Smooth muscle cell (in vitro differentiated cells): ENCODE measurements around the gene NUCB2. TPM values are rescaled to one million over a fixed set of nuclear protein-coding genes. Genes with fewer than 3 reads are reported as not detected.

ENCODE experiments used
- DNase-seq: peaks from one replicate; lab custom pipeline; 2025; ENCODE audit not compliant: unreplicated experiment; lab: John Stamatoyannopoulos, UW
- H2AFZ ChIP-seq: fragments of 200-600 bp; sonication (generic); 2 replicates; pipeline ENCODE4 v1.6.0; 2016; ENCODE audit warnings: antibody characterized with exemption, low read depth, mild to moderate bottlenecking
- H3F3A ChIP-seq: fragments of 200-600 bp; sonication (generic); 2 replicates; pipeline ENCODE4 v1.6.0; 2017; ENCODE audit warnings: antibody characterized with exemption, low read depth
- H3K27ac ChIP-seq: fragments of 200-600 bp; sonication (generic); 2 replicates; pipeline ENCODE4 v1.5.1; 2016; ENCODE audit warnings: low read depth, mild to moderate bottlenecking
- H3K27me3 ChIP-seq: fragments of 200-600 bp; sonication (generic); 2 replicates; pipeline ENCODE4 v1.6.1; 2016; ENCODE audit warnings: low read depth, mild to moderate bottlenecking
- H3K36me3 ChIP-seq: fragments of 200-600 bp; sonication (generic); 2 replicates; pipeline ENCODE4 v1.5.1; 2016; ENCODE audit warnings: low read depth
- H3K4me1 ChIP-seq: fragments of 200-600 bp; sonication (generic); 2 replicates; pipeline ENCODE4 v1.5.1; 2016; ENCODE audit warnings: low read depth
- H3K4me2 ChIP-seq: fragments of 200-600 bp; sonication (generic); 2 replicates; pipeline ENCODE4 v1.6.0; 2016; ENCODE audit warnings: mild to moderate bottlenecking
- H3K4me3 ChIP-seq: fragments of 200-600 bp; sonication (generic); 2 replicates; pipeline ENCODE4 v1.5.1; 2016; ENCODE audit warnings: mild to moderate bottlenecking
- H3K79me2 ChIP-seq: fragments of 200-600 bp; sonication (generic); 2 replicates; pipeline ENCODE4 v1.6.0; 2016; ENCODE audit warnings: low read depth, mild to moderate bottlenecking
- H3K9ac ChIP-seq: fragments of 200-600 bp; sonication (generic); 2 replicates; pipeline ENCODE4 v1.6.0; 2016; ENCODE audit warnings: low read depth
- H3K9me3 ChIP-seq: fragments of 200-600 bp; sonication (generic); replicated peaks from 2 replicates; pipeline ENCODE4 v1.5.1; 2016; ENCODE audit warnings: low read depth
- H4K20me1 ChIP-seq: fragments of 200-600 bp; sonication (generic); 2 replicates; pipeline ENCODE4 v1.6.0; 2016; ENCODE audit warnings: low read depth
- WGBS: methylation state at CpG from one replicate; pipeline ENCODE4 v1.1.7; 2016; ENCODE audit warnings: low lambda C conversion rate; 5-methylcytosine and 5-hydroxymethylcytosine counted together
- polyA plus RNA-seq: library from polyadenylated mRNA; unstranded; fragments of >200 nt; fragmentation: Nextera tagmentation; extraction: Ambion mirVana; gene quantifications from 2 replicates; pipeline ENCODE4 v1.2.1, GENCODE V29; 2016
- total RNA-seq: library from RNA; depleted of rRNA; stranded (reverse); fragments of >200 nt; gene quantifications from 2 replicates; pipeline ENCODE4 v1.2.3, GENCODE V29; 2014
- TF ChIP-seq, protein P1 (sequence below): fragments of 200-600 bp; sonication (generic); IDR thresholded peaks from 2 replicates; pipeline ENCODE4 v1.5.1; 2017; ENCODE audit warnings: borderline replicate concordance, mild to moderate bottlenecking, antibody characterized with exemption; ENCODE audit not compliant: insufficient read depth, poor library complexity, severe bottlenecking

NUCB2 gene
- total and polyA plus RNA-seq, 2 experiments from 2014 or later: 91.2 to 177 TPM

DNA sequence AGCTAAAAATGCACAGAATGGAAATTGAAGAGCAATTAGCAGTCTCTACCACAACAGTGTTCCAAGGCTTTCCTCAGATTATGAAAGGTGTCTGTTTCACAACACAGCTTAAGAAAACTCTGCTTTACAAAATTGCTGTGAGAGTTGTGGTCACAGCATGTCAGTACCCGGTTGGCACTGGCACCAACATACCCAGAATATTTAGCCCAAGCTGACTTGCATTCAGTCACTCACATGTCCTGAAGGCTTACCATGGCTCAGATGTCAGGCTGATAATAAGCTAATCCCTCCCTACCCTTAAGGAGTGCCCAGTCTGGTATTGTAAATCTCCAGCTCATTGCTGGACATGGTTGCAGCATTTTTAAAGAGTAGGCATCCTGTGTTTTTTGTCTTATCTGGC, 90.0 kb downstream of the NUCB2 start:
- Histone ChIP-seq H3K36me3 (peaks cover 23% of the 10 kb centered on the region), H3K9ac (no peak overlapping the region), H3K4me2 (no peak overlapping the region), H3K27me3 (no peaks in the 10 kb centered on the region), H4K20me1 (no peaks in the 10 kb centered on the region), H3K27ac (no peak overlapping the region), H3K4me3 (no peak overlapping the region), H3F3A (no peaks in the 10 kb centered on the region), H3K4me1 (no peaks in the 10 kb centered on the region), H2AFZ (no peak overlapping the region), H3K9me3 (no peaks in the 10 kb centered on the region), H3K79me2 (no peaks in the 10 kb centered on the region)
- TF ChIP-seq, protein P1, sequence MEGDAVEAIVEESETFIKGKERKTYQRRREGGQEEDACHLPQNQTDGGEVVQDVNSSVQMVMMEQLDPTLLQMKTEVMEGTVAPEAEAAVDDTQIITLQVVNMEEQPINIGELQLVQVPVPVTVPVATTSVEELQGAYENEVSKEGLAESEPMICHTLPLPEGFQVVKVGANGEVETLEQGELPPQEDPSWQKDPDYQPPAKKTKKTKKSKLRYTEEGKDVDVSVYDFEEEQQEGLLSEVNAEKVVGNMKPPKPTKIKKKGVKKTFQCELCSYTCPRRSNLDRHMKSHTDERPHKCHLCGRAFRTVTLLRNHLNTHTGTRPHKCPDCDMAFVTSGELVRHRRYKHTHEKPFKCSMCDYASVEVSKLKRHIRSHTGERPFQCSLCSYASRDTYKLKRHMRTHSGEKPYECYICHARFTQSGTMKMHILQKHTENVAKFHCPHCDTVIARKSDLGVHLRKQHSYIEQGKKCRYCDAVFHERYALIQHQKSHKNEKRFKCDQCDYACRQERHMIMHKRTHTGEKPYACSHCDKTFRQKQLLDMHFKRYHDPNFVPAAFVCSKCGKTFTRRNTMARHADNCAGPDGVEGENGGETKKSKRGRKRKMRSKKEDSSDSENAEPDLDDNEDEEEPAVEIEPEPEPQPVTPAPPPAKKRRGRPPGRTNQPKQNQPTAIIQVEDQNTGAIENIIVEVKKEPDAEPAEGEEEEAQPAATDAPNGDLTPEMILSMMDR: no peak
- WGBS: 96% methylated on average over 1 of the region's 1 CpG
- DNase-seq: no peak

DNA sequence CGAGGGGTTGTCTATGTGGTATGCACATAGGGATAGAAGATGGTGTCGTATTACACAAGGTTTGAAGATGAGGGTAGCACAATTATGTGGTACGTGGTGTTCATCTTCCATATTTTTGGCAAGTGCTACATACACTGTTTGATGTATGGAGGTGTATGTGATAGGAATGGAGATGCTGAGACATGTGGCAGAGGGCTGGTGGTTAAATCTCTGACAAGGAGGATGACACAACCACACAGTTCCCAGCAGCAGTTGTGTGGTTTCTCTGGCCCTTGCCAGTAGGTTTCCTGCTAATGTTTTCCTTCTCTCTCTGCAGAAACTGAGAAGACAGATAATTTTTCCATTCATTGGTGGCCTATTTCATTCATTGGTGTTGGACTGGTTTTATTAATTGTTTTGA, 92.0 kb downstream of the NUCB2 start:
- WGBS: 91% methylated on average over 3 of the region's 3 CpGs
- peaks cover 3% of the 10 kb centered on the region for H3K9me3 ChIP-seq
- no peak overlapping the region for H3K4me2 ChIP-seq
- H2AFZ ChIP-seq: no peak overlapping the region
- TF ChIP-seq, protein P1: no peak
- no peaks in the 10 kb centered on the region for H4K20me1 ChIP-seq
- H3K9ac ChIP-seq: no peak overlapping the region
- DNase-seq: no peak
- H3K79me2 ChIP-seq: no peaks in the 10 kb centered on the region
- no peaks in the 10 kb centered on the region for H3K4me1 ChIP-seq
- no peak overlapping the region for H3K4me3 ChIP-seq
- H3K36me3 ChIP-seq: peaks cover 35% of the 10 kb centered on the region
- H3F3A ChIP-seq: no peaks in the 10 kb centered on the region
- no peaks in the 10 kb centered on the region for H3K27me3 ChIP-seq
- H3K27ac ChIP-seq: no peak overlapping the region

DNA sequence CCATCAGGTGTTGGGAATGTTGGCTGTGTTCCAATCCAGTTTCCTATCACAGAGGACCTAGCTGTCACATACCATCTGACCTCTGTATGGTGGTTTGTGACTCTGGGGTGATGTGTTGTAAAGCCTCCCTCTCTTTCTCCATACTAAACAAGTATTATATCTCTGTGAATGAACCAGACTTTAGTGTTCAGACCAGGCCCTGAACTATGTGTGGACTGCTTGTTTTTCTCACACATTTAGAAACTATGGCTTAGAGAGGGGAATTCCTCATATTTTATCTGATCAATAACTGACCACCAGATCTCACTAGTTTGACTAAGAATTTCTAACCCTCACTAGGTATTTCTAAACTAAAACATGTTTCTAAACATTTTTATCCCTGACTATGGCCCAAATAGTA, 92.6 kb downstream of the NUCB2 start:
- Histone ChIP-seq H3K27ac (no peak overlapping the region), H3K36me3 (peaks cover 35% of the 10 kb centered on the region)
- TF ChIP-seq, protein P1: no peak

DNA sequence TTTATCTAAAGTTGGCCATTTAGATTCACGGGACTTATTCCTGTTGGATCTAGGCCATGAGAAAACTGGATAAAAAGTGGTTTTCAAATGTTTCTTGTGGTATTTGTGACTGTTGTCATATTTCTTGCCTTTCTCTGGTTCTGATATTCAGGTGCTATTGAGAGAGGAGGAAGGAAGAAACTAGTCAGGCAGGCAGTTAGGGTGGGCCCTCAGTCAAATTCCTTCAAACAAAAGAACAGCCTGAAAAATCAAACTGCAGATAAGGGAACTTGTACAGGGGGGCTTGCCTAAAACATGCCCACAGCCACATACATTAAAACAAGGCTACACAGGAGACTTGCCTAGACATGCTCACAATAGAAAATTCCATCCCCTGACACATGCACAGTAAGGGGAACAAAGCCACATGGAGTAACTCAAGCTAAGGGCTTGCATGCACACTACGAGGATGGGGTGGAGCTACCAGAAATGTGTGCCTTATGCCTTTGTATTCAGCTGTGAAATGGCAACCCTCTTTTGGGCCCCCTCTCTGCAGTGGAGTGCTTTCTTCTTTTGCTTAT, 93.2 kb downstream of the NUCB2 start:
- Histone ChIP-seq H2AFZ (no peak overlapping the region), H3K27ac (no peak overlapping the region), H3K27me3 (no peaks in the 10 kb centered on the region), H3F3A (no peaks in the 10 kb centered on the region), H3K4me1 (no peaks in the 10 kb centered on the region), H3K36me3 (peaks cover 35% of the 10 kb centered on the region), H3K79me2 (no peaks in the 10 kb centered on the region), H3K9ac (no peak overlapping the region), H3K4me2 (no peak overlapping the region), H3K4me3 (no peak overlapping the region), H4K20me1 (no peaks in the 10 kb centered on the region), H3K9me3 (peaks cover 3% of the 10 kb centered on the region)
- TF ChIP-seq, protein P1: no peak
- 79% methylated on average over 2 of the region's 2 CpGs for WGBS
- DNase-seq: no peak

More for the DNA sequence above, 92.6 kb downstream of the NUCB2 start:
- Histone ChIP-seq H3K9ac (no peak overlapping the region), H3K4me3 (no peak overlapping the region), H3K4me1 (no peaks in the 10 kb centered on the region), H3K9me3 (peaks cover 3% of the 10 kb centered on the region), H3K79me2 (no peaks in the 10 kb centered on the region), H4K20me1 (no peaks in the 10 kb centered on the region), H3K27me3 (no peaks in the 10 kb centered on the region), H3F3A (no peaks in the 10 kb centered on the region), H3K4me2 (no peak overlapping the region), H2AFZ (no peak overlapping the region)
- DNase-seq: no peak
